WTC11 (cell line): ENCODE data around the gene GPR61. TPM values are rescaled to one million over a fixed set of nuclear protein-coding genes. Genes with fewer than 3 reads are reported as not detected.

Experiments
- ATAC-seq: fragments of 200-7000 bp; cut with Tn5 transposase; 2 replicates; pipeline ENCODE4 v1.10.0; 2021; ENCODE audit warnings: mild to moderate bottlenecking, moderate library complexity
- CTCF ChIA-PET: fragments of 300-600 bp; sonication (Branson Sonifier 250); formaldehyde crosslinking; loops from one replicate; lab custom pipeline; 2021; ENCODE audit warnings: antibody characterized with exemption; lab: Charles Lee
- POLR2A ChIA-PET: fragments of 350-600 bp; sonication (Branson Sonifier 250); formaldehyde crosslinking; loops from one replicate; lab custom pipeline; 2021; ENCODE audit warnings: antibody characterized with exemption; lab: Charles Lee
- DNase-seq: peaks from one replicate; pipeline ENCODE4 v3.0.0; 2021; ENCODE audit warnings: low spot score
- H3K27ac Mint-ChIP-seq: 2 replicates; pipeline ENCODE4 v1.8.0; 2021; ENCODE audit warnings: mixed read lengths
- H3K27me3 Mint-ChIP-seq: 2 replicates; pipeline ENCODE4 v1.8.0; 2021; ENCODE audit warnings: low read depth, mild to moderate bottlenecking, moderate library complexity, mixed read lengths
- H3K36me3 Mint-ChIP-seq: 2 replicates; pipeline ENCODE4 v1.8.0; 2021; ENCODE audit warnings: mixed read lengths
- H3K4me1 Mint-ChIP-seq: 2 replicates; pipeline ENCODE4 v1.8.0; 2022; ENCODE audit warnings: mixed read lengths
- H3K4me3 Mint-ChIP-seq: 2 replicates; pipeline ENCODE4 v1.8.0; 2021; ENCODE audit warnings: mild to moderate bottlenecking, moderate library complexity, mixed read lengths
- H3K9me3 Mint-ChIP-seq: 2 replicates; pipeline ENCODE4 v1.8.0; 2021; ENCODE audit warnings: mixed read lengths
- CREM ChIP-seq: sonication (generic); formaldehyde crosslinking; IDR thresholded peaks from 2 replicates; pipeline ENCODE4 v1.8.1; 2022; ENCODE audit warnings: mild to moderate bottlenecking, missing genetic modification reagents, moderate library complexity
- ELF4 ChIP-seq: sonication (generic); formaldehyde crosslinking; IDR thresholded peaks from 2 replicates; pipeline ENCODE4 v1.8.1; 2022; ENCODE audit warnings: low read depth, mild to moderate bottlenecking, moderate library complexity, missing genetic modification reagents
- ESRRA ChIP-seq: sonication (generic); formaldehyde crosslinking; IDR thresholded peaks from 2 replicates; pipeline ENCODE4 v1.8.1; 2022; ENCODE audit warnings: mild to moderate bottlenecking, missing genetic modification reagents, borderline replicate concordance
- FOXP1 ChIP-seq: sonication (generic); formaldehyde crosslinking; IDR thresholded peaks from 2 replicates; pipeline ENCODE4 v1.8.0; 2022; ENCODE audit warnings: missing genetic modification reagents, mild to moderate bottlenecking, moderate library complexity, borderline replicate concordance
- GTF2I ChIP-seq: fragments of 250-450 bp; sonication (Bioruptor Pico); conservative IDR thresholded peaks from 2 replicates; pipeline ENCODE4 v1.4.0; 2021; ENCODE audit warnings: mild to moderate bottlenecking
- HMGA2 ChIP-seq: fragments of 250-450 bp; sonication (Bioruptor Pico); IDR thresholded peaks from 2 replicates; pipeline ENCODE4 v1.4.0; 2021; ENCODE audit warnings: mild to moderate bottlenecking, moderate library complexity
- JAZF1 ChIP-seq: fragments of 250-450 bp; sonication (Bioruptor Pico); IDR thresholded peaks from 2 replicates; pipeline ENCODE4 v1.9.0; 2021; ENCODE audit warnings: moderate library complexity, mild to moderate bottlenecking, inconsistent platforms
- NFE2L1 ChIP-seq: sonication (generic); formaldehyde crosslinking; IDR thresholded peaks from 2 replicates; pipeline ENCODE4 v1.8.1; 2023; ENCODE audit warnings: missing genetic modification reagents
- NFYB ChIP-seq: sonication (generic); formaldehyde crosslinking; conservative IDR thresholded peaks from 2 replicates; pipeline ENCODE4 v1.8.0; 2022; ENCODE audit warnings: low read depth, missing genetic modification reagents
- PRRX2 ChIP-seq: fragments of 250-450 bp; sonication (Bioruptor Pico); IDR thresholded peaks from 2 replicates; pipeline ENCODE4 v1.8.0; 2021; ENCODE audit warnings: mild to moderate bottlenecking
- RELA ChIP-seq: sonication (generic); formaldehyde crosslinking; IDR thresholded peaks from 2 replicates; pipeline ENCODE4 v1.8.1; 2022; ENCODE audit warnings: missing genetic modification reagents, mild to moderate bottlenecking, borderline replicate concordance
- SOX15 ChIP-seq: fragments of 250-450 bp; sonication (Bioruptor Pico); IDR thresholded peaks from 2 replicates; pipeline ENCODE4 v1.9.0; 2021; ENCODE audit warnings: mild to moderate bottlenecking
- SP1 ChIP-seq: sonication (generic); formaldehyde crosslinking; conservative IDR thresholded peaks from 2 replicates; pipeline ENCODE4 v1.8.1; 2022; ENCODE audit warnings: missing genetic modification reagents
- TEAD4 ChIP-seq: sonication (generic); formaldehyde crosslinking; IDR thresholded peaks from 2 replicates; pipeline ENCODE4 v1.8.0; 2022; ENCODE audit warnings: mild to moderate bottlenecking, missing genetic modification reagents
- total RNA-seq: library from RNA; stranded (reverse); gene quantifications from 3 replicates; pipeline ENCODE4 v1.2.3, GENCODE V29; 2021
- TF ChIP-seq, protein P1 (sequence below): fragments of 250-450 bp; sonication (Bioruptor Pico); IDR thresholded peaks from 2 replicates; pipeline ENCODE4 v1.9.0; 2021; ENCODE audit warnings: mild to moderate bottlenecking, borderline replicate concordance
- TF ChIP-seq, protein P2 (sequence below): sonication (generic); formaldehyde crosslinking; IDR thresholded peaks from 2 replicates; pipeline ENCODE4 v1.8.1; 2022; ENCODE audit warnings: low read depth, mild to moderate bottlenecking, moderate library complexity, missing genetic modification reagents, borderline replicate concordance
- TF ChIP-seq, protein P3 (sequence below): sonication (generic); formaldehyde crosslinking; IDR thresholded peaks from 2 replicates; pipeline ENCODE4 v1.8.1; 2022; ENCODE audit warnings: low read depth, missing genetic modification reagents, borderline replicate concordance
- TF ChIP-seq, protein P4 (sequence below): fragments of 250-450 bp; sonication (Bioruptor Pico); IDR thresholded peaks from 2 replicates; pipeline ENCODE4 v2.1.2; 2022; ENCODE audit warnings: mild to moderate bottlenecking, moderate library complexity
- TF ChIP-seq, protein P5 (sequence below): sonication (generic); formaldehyde crosslinking; IDR thresholded peaks from 2 replicates; pipeline ENCODE4 v1.8.0; 2022; ENCODE audit warnings: mild to moderate bottlenecking, missing genetic modification reagents
- TF ChIP-seq, protein P6 (sequence below): sonication (generic); formaldehyde crosslinking; IDR thresholded peaks from 2 replicates; pipeline ENCODE4 v1.8.1; 2023; ENCODE audit warnings: mild to moderate bottlenecking, missing genetic modification reagents

The GPR61 gene
- total RNA-seq, 1 experiment from 2014 or later: 0.42 TPM

DNA sequence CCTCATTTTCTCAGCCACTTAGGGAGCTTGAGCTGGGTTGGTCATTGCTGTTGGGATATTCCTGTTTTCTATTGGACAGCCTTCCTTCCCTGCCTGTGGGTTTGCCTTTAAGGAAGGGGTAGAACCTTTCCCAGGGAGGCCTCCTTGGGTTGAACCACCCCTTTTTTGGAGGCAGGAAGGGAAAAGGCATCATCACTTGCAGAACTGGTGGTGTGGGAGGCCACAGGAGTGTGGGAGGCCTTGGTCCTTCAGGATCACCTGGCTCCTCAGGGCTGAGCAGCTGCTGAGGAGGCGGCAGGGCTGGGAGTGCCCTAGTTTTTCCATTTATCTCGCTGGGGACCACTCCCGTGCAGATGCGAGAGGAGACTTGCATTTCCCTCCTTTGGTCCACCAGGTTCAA is 46.4 kb upstream of the GPR61 start:
- Mint-ChIP-seq H3K4me1 (peaks cover 17% of the 10 kb centered on the region), H3K9me3 (no peaks in the 10 kb centered on the region), H3K27ac (no peak overlapping the region), H3K4me3 (peak overlapping the region; percentile 90), H3K27me3 (no peaks in the 10 kb centered on the region), H3K36me3 (no peaks in the 10 kb centered on the region; the same call in 1 of the 2 replicates)
- CTCF ChIA-PET: interaction anchor here (0.5 to 13.8 kb wide), 15 partner anchors 10 to 230 kb away, joined by 3 to 740 read pairs (median 4); partner anchors contain the start of genes AMIGO1, ATXN7L2, GNAI3 and GPR61
- POLR2A ChIA-PET: no interaction called here
- ATAC-seq: no peak
- DNase-seq: no peak
- TF ChIP-seq, protein P1, sequence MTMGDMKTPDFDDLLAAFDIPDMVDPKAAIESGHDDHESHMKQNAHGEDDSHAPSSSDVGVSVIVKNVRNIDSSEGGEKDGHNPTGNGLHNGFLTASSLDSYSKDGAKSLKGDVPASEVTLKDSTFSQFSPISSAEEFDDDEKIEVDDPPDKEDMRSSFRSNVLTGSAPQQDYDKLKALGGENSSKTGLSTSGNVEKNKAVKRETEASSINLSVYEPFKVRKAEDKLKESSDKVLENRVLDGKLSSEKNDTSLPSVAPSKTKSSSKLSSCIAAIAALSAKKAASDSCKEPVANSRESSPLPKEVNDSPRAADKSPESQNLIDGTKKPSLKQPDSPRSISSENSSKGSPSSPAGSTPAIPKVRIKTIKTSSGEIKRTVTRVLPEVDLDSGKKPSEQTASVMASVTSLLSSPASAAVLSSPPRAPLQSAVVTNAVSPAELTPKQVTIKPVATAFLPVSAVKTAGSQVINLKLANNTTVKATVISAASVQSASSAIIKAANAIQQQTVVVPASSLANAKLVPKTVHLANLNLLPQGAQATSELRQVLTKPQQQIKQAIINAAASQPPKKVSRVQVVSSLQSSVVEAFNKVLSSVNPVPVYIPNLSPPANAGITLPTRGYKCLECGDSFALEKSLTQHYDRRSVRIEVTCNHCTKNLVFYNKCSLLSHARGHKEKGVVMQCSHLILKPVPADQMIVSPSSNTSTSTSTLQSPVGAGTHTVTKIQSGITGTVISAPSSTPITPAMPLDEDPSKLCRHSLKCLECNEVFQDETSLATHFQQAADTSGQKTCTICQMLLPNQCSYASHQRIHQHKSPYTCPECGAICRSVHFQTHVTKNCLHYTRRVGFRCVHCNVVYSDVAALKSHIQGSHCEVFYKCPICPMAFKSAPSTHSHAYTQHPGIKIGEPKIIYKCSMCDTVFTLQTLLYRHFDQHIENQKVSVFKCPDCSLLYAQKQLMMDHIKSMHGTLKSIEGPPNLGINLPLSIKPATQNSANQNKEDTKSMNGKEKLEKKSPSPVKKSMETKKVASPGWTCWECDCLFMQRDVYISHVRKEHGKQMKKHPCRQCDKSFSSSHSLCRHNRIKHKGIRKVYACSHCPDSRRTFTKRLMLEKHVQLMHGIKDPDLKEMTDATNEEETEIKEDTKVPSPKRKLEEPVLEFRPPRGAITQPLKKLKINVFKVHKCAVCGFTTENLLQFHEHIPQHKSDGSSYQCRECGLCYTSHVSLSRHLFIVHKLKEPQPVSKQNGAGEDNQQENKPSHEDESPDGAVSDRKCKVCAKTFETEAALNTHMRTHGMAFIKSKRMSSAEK (CRISPR knock-in tag): no peak
- TF ChIP-seq ESRRA (no peak), ELF4 (CRISPR knock-in tag) (no peak), PRRX2 (CRISPR knock-in tag) (no peak), CREM (no peak), NFE2L1 (no peak), SOX15 (CRISPR knock-in tag) (no peak), FOXP1 (CRISPR knock-in tag) (no peak), TEAD4 (no peak), GTF2I (CRISPR knock-in tag) (no peak), HMGA2 (no peak), NFYB (CRISPR knock-in tag) (no peak), JAZF1 (no peak), RELA (CRISPR knock-in tag) (no peak), SP1 (CRISPR knock-in tag) (no peak)
- TF ChIP-seq, protein P2, sequence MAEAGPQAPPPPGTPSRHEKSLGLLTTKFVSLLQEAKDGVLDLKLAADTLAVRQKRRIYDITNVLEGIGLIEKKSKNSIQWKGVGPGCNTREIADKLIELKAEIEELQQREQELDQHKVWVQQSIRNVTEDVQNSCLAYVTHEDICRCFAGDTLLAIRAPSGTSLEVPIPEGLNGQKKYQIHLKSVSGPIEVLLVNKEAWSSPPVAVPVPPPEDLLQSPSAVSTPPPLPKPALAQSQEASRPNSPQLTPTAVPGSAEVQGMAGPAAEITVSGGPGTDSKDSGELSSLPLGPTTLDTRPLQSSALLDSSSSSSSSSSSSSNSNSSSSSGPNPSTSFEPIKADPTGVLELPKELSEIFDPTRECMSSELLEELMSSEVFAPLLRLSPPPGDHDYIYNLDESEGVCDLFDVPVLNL (CRISPR knock-in tag): no peak
- TF ChIP-seq, protein P3, sequence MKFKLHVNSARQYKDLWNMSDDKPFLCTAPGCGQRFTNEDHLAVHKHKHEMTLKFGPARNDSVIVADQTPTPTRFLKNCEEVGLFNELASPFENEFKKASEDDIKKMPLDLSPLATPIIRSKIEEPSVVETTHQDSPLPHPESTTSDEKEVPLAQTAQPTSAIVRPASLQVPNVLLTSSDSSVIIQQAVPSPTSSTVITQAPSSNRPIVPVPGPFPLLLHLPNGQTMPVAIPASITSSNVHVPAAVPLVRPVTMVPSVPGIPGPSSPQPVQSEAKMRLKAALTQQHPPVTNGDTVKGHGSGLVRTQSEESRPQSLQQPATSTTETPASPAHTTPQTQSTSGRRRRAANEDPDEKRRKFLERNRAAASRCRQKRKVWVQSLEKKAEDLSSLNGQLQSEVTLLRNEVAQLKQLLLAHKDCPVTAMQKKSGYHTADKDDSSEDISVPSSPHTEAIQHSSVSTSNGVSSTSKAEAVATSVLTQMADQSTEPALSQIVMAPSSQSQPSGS: no peak
- TF ChIP-seq, protein P4, sequence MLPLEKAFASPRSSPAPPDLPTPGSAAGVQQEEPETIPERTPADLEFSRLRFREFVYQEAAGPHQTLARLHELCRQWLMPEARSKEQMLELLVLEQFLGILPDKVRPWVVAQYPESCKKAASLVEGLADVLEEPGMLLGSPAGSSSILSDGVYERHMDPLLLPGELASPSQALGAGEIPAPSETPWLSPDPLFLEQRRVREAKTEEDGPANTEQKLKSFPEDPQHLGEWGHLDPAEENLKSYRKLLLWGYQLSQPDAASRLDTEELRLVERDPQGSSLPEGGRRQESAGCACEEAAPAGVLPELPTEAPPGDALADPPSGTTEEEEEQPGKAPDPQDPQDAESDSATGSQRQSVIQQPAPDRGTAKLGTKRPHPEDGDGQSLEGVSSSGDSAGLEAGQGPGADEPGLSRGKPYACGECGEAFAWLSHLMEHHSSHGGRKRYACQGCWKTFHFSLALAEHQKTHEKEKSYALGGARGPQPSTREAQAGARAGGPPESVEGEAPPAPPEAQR (CRISPR knock-in tag): no peak
- TF ChIP-seq, protein P5, sequence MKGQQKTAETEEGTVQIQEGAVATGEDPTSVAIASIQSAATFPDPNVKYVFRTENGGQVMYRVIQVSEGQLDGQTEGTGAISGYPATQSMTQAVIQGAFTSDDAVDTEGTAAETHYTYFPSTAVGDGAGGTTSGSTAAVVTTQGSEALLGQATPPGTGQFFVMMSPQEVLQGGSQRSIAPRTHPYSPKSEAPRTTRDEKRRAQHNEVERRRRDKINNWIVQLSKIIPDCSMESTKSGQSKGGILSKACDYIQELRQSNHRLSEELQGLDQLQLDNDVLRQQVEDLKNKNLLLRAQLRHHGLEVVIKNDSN (CRISPR knock-in tag): no peak
- TF ChIP-seq, protein P6, sequence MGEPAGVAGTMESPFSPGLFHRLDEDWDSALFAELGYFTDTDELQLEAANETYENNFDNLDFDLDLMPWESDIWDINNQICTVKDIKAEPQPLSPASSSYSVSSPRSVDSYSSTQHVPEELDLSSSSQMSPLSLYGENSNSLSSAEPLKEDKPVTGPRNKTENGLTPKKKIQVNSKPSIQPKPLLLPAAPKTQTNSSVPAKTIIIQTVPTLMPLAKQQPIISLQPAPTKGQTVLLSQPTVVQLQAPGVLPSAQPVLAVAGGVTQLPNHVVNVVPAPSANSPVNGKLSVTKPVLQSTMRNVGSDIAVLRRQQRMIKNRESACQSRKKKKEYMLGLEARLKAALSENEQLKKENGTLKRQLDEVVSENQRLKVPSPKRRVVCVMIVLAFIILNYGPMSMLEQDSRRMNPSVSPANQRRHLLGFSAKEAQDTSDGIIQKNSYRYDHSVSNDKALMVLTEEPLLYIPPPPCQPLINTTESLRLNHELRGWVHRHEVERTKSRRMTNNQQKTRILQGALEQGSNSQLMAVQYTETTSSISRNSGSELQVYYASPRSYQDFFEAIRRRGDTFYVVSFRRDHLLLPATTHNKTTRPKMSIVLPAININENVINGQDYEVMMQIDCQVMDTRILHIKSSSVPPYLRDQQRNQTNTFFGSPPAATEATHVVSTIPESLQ (CRISPR knock-in tag): no peak
